AG09309 (cell line): ENCODE results near the gene STX7.

Experiments
- DNase-seq: peaks from one replicate; pipeline ENCODE4 v3.0.0-alpha.2; 2010; ENCODE audit warnings: low read depth
- H3K4me3 ChIP-seq: 2 replicates; pipeline ENCODE4 v1.5.1; 2011; ENCODE audit warnings: mild to moderate bottlenecking, low read depth, low read length, moderate library complexity; ENCODE audit not compliant: control insufficient read depth
- CTCF ChIP-seq: IDR thresholded peaks from 2 replicates; pipeline ENCODE4 v1.5.1; 2011; ENCODE audit warnings: mild to moderate bottlenecking, low read depth, low read length, inconsistent platforms; ENCODE audit not compliant: insufficient read depth, control insufficient read depth; ENCODE audit errors: missing control alignments

The STX7 gene

GRCh38 chr6:132425176-132425575 is 87.7 kb downstream of the STX7 start:
- TF ChIP-seq CTCF, result no peak
- DNase-seq, result no peak
- H3K4me3 ChIP-seq, result no peak overlapping the region

- no peak for DNase-seq
- H3K4me3 ChIP-seq, result no peak overlapping the region
- no peak for TF ChIP-seq CTCF
Observed at GRCh38 chr6:132423839-132424238, 89.1 kb downstream of the STX7 start.

GRCh38 chr6:132418235-132418965 is 94.5 kb downstream of the STX7 start:
- DNase-seq, result no peak
- TF ChIP-seq CTCF, result no peak
- H3K4me3 ChIP-seq, result no peak overlapping the region

- no peak overlapping the region for H3K4me3 ChIP-seq
- no peak for TF ChIP-seq CTCF
- DNase-seq, result no peak
Observed at GRCh38 chr6:132414761-132415160, 98.2 kb downstream of the STX7 start.

GRCh38 chr6:132414322-132414721 is 98.6 kb downstream of the STX7 start:
- TF ChIP-seq CTCF, result no peak
- H3K4me3 ChIP-seq, result no peak overlapping the region
- DNase-seq, result no peak

GRCh38 chr6:132413499-132413802 is 99.5 kb downstream of the STX7 start:
- no peak for TF ChIP-seq CTCF
- no peak overlapping the region for H3K4me3 ChIP-seq
- DNase-seq, result no peak

GRCh38 chr6:132412656-132413498 is 100.0 kb downstream of the STX7 start:
- no peak for DNase-seq
- no peak overlapping the region for H3K4me3 ChIP-seq

More at GRCh38 chr6:132412656-132413498, 100.0 kb downstream of the STX7 start:
- no peak for TF ChIP-seq CTCF
